SJCRH30 (cell line): Measurements from ENCODE around the gene TET1. TPM values are rescaled to one million over a fixed set of nuclear protein-coding genes. Genes with fewer than 3 reads are reported as not detected.
A peak's percentile ranks its signal among the peaks of the same experiment; 100 is the strongest.
"Not testable (repeated sequence)": the region's sequence is repeated elsewhere in the genome, so short reads cannot be mapped to it uniquely, and the experiment has no call there.

ENCODE experiments used
- DNase-seq, 2 experiments: peaks; one replicate each; pipeline ENCODE4 v3.0.0-alpha.2; 2015 to 2020
- H3K27ac ChIP-seq: fragments of 250-450 bp; sonication (Bioruptor Pico); 2 replicates; pipeline ENCODE4 v1.5.1; 2020; ENCODE audit warnings: mild to moderate bottlenecking, moderate library complexity
- H3K27me3 ChIP-seq: fragments of 250-450 bp; sonication (Bioruptor Pico); 2 replicates; pipeline ENCODE4 v1.5.1; 2020; ENCODE audit warnings: mild to moderate bottlenecking, moderate library complexity
- H3K36me3 ChIP-seq: fragments of 250-450 bp; sonication (Bioruptor Pico); 2 replicates; pipeline ENCODE4 v1.5.1; 2020; ENCODE audit warnings: mild to moderate bottlenecking, moderate library complexity
- H3K4me1 ChIP-seq: fragments of 250-450 bp; sonication (Bioruptor Pico); 2 replicates; pipeline ENCODE4 v1.5.1; 2020; ENCODE audit warnings: mild to moderate bottlenecking, moderate library complexity
- H3K4me3 ChIP-seq: fragments of 250-450 bp; sonication (Bioruptor Pico); 2 replicates; pipeline ENCODE4 v1.5.1; 2020; ENCODE audit warnings: mild to moderate bottlenecking, moderate library complexity
- H3K9me3 ChIP-seq: fragments of 250-450 bp; sonication (Bioruptor Pico); replicated peaks from 2 replicates; pipeline ENCODE4 v1.5.1; 2020; ENCODE audit warnings: mild to moderate bottlenecking, moderate library complexity
- total RNA-seq: library from RNA; depleted of rRNA; stranded (reverse); fragments of >200 nt; shearing (Covaris generic); gene quantifications from 2 replicates; pipeline ENCODE4 v1.2.3, GENCODE V29; 2014; rRNA removed

The TET1 gene
- 12.8 and 13.0 TPM in 2 replicates for total RNA-seq

DNA sequence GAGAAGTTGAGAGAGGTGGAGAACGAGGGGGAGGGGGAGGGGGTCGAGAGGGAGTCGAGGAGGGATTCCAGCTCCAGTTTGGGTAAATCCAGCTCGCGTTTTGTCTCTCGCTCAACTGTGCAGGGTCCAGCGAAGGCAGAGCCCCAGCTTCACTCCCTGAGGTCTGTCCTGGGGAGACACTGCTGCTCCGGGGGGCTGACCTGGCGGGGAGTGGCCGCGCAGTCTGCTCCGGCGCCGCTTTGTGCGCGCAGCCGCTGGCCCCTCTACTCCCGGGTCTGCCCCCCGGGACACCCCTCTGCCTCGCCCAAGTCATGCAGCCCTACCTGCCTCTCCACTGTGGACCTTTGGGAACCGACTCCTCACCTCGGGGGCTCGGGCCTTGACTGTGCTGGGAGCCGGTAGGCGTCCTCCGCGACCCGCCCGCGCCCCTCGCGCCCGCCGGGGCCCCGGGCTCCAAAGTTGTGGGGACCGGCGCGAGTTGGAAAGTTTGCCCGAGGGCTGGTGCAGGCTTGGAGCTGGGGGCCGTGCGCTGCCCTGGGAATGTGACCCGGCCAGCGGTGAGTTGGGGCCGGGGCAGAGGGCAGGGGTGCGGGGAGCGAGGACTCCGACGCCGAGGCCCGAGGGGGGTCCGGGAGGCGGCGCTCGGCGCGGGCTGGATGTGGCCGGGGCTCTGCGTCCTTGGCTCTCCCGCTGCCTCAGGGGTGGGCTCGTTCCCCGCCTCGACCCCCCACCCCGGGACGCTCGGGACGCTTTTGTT is at the start of gene TET1:
TSS of gene TET1 (plus strand) at position 152 of the 757 bp plus-strand sequence. CDS start 12,002 bp downstream, outside the sequence.
- Histone ChIP-seq H3K9me3 (no peaks in the 10 kb centered on the region), H3K27ac (peak within 1 kb of the TSS; percentile 34), H3K36me3 (no peaks in the 10 kb centered on the region), H3K27me3 (no peaks in the 10 kb centered on the region), H3K4me1 (no peaks in the 10 kb centered on the region), H3K4me3 (peak within 1 kb of the TSS; percentile 93)
- DNase-seq, result peak; percentile 73 to 83

DNA sequence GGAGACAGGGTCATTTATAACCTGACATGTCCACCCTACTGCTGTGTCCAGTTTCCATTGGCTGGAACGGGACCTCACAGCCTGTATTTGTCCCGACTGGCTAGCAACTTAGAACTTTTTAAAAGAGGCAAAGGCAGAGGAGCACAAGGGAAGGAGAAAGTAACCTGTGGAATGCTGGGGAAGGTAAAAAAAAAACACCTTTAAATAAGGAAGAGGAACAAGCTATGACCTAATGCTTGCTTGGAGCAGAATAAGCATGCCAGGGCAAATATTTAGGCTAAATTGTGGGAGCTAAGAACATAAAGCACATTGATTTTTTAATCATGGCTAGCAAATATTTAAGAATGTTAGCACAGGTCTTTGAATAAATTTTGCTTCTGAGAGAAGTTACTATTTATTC is 43.9 kb upstream of the TET1 start:
- not testable (repeated sequence) for H3K4me1 ChIP-seq, H3K27me3 ChIP-seq, DNase-seq, H3K4me3 ChIP-seq, H3K9me3 ChIP-seq, H3K27ac ChIP-seq, H3K36me3 ChIP-seq

DNA sequence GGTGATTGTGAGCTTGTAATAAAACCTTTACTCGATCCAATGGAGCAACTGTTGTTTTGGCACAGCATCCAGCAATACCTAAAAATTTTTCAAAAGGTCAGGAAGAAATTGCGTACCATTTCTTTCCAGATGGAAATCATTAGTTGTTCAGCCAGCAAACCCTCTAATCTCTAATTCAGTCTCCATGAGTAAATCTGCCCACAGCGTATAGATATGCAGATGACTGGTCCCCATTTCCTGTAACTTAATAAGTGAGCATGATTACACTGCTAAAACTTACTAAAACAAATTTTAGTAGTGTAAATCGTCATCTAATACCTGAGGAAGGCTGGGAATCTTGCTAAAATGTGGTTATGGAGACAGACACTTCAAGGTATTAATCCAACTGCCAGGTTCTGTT is 43.4 kb upstream of the TET1 start:
- no peak overlapping the region for H3K4me3 ChIP-seq
- no peak for DNase-seq
- no peaks in the 10 kb centered on the region for H3K9me3 ChIP-seq
- H3K36me3 ChIP-seq, result no peaks in the 10 kb centered on the region; the same call in 1 of the 2 replicates
- no peaks in the 10 kb centered on the region for H3K4me1 ChIP-seq
- no peak overlapping the region for H3K27ac ChIP-seq
- no peaks in the 10 kb centered on the region for H3K27me3 ChIP-seq

DNA sequence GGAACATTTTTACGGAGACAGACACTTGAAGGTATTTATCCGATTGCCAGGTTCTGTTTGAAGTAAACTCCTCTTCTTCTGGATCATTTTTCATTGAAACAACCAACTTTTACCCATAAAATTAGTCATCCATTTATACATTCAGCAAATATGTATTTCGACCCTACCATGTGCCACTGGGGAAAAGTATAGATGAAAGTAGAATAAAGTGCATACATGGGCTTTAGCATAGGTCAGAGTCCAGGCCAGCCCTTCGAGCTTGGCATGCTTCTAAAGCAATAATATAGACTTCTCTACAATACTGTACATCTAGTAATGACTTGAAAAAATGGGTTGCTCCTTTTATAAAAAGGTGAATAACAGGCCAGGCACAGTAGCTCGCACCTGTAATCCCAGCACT is 42.9 kb upstream of the TET1 start:
- no peak for DNase-seq
- H3K36me3 ChIP-seq, result no peaks in the 10 kb centered on the region; the same call in 1 of the 2 replicates
- H3K4me3 ChIP-seq, result no peak overlapping the region
- no peaks in the 10 kb centered on the region for H3K4me1 ChIP-seq
- H3K27ac ChIP-seq, result no peak overlapping the region
- H3K9me3 ChIP-seq, result no peaks in the 10 kb centered on the region
- no peaks in the 10 kb centered on the region for H3K27me3 ChIP-seq

DNA sequence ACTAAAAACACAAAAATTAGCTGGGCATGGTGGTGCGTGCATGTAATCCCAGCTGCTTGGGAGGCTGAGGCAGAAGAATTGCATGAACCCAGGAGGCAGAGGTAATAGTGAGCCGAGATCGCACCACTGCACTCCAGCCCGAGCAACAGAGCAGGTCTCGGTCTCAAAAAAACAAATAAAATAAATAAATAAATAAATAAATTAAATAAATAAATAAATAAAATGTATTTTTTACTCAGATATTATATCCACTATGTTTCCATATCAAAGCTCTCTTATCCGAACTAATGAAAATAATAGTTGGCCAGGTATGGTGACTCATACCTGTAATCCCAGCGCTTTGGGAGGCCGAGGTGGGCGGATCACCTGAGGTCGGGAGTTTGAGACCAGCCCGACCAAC is 41.5 kb upstream of the TET1 start:
- not testable (repeated sequence) for DNase-seq, H3K4me3 ChIP-seq, H3K27ac ChIP-seq, H3K4me1 ChIP-seq, H3K36me3 ChIP-seq, H3K27me3 ChIP-seq, H3K9me3 ChIP-seq

DNA sequence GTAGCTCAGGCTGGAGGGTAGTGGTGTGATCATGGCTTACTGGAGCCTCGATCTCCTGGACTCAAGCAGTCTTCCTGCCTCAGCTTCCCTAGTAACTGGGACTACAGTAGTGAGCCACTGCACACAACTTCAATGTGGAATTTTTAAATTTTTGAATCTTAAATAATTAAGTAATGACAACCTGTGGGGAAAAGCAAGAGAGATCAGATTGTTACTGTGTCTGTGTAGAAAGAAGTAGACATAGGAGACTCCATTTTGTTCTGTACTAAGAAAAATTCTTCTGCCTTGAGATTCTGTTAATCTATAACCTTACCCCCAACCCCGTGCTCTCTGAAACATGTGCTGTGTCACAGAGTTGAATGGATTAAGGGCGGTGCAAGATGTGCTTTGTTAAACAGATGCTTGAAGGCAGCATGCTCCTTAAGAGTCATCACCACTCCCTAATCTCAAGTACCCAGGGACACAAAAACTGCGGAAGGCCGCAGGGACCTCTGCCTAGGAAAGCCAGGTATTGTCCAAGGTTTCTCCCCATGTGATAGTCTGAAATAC is 34.6 kb upstream of the TET1 start:
- H3K4me1 ChIP-seq, H3K9me3 ChIP-seq, DNase-seq, H3K27me3 ChIP-seq, H3K4me3 ChIP-seq, H3K27ac ChIP-seq, H3K36me3 ChIP-seq: not testable (repeated sequence)

DNA sequence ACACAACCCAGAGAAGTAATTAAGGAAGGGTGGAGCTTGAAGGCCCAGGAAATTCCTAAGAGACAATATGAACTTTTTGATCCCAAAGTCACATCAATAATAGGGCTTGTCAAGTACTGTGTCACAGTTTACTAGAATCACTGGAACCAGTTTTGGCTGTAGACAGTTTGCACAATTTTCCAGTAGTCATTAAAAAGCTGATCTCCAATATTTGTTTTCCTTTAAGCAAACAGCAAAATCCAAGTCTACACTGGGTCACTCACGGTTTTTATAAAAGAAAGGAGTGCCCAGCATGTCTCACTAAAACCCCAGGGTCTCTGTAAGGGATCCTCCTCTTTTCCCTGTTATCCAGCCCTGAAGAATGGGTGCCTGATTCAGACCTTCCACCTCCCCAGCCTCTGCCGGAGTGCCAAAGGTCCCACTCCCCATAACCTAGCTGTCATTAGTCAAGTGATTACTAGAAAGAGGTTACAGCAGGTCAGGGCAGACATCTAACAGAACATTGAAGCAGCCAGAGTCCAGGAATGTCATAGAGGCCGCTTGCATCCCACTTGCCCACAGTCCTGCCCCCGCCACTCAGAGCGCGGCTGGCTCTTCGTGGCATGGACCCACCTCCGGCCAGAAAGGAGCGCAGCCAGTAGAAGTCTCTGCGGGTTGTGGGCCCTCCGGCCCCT is 33.4 kb upstream of the TET1 start:
- Histone ChIP-seq H3K4me3 (peak overlapping the region; percentile 86), H3K27me3 (no peaks in the 10 kb centered on the region), H3K9me3 (no peaks in the 10 kb centered on the region), H3K4me1 (no peaks in the 10 kb centered on the region), H3K36me3 (no peaks in the 10 kb centered on the region), H3K27ac (peak overlapping the region; percentile 57)
- no peak for DNase-seq

DNA sequence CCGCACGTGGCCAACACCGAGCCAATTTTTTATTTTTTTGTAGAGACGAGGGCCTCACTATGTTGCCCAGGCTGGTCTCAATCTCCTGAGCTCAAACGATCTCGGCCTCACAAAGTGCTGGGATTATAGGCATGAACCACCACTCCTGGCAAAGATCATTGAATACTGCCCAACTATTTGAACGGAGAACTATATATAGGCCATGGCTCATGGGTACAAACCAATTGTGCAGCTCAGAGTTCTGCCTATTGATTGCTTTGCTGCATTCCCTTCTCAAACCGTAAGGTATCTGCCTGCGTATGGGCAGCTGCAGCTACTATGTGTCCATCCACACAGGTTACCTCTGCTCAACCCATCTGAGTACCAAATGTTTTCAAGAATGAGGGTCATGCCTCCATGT is 23.2 kb upstream of the TET1 start:
- Histone ChIP-seq H3K4me3 (no peak overlapping the region), H3K36me3 (no peaks in the 10 kb centered on the region), H3K27me3 (no peaks in the 10 kb centered on the region), H3K27ac (no peak overlapping the region), H3K9me3 (no peaks in the 10 kb centered on the region), H3K4me1 (peaks cover 3% of the 10 kb centered on the region; the same call in 1 of the 2 replicates)
- DNase-seq, result no peak

DNA sequence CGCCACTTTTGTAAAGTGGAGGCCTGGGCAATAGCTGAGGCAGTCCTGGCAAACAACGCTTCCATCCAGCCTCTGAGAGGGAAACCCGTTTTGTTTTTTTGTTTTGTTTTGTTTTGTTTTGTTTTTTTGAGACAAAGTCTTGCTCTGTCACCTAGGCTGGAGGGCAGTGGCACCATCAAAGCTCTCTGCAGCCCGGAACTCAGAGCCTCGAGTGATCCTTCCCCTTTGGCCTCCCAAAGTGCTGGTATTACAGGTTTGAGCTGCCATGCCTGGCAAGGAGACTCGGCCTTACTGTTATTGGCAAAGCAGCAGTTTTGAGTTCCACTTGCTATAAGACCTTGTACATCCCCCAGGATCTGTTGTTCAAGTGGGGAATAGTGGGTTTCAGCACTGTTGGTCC is 22.3 kb upstream of the TET1 start:
- no peak overlapping the region for H3K4me3 ChIP-seq
- H3K27ac ChIP-seq, result no peak overlapping the region
- H3K36me3 ChIP-seq, result no peaks in the 10 kb centered on the region
- peaks cover 8% of the 10 kb centered on the region; the same call in 1 of the 2 replicates for H3K4me1 ChIP-seq
- DNase-seq, result no peak
- H3K27me3 ChIP-seq, result no peaks in the 10 kb centered on the region
- H3K9me3 ChIP-seq, result no peaks in the 10 kb centered on the region

DNA sequence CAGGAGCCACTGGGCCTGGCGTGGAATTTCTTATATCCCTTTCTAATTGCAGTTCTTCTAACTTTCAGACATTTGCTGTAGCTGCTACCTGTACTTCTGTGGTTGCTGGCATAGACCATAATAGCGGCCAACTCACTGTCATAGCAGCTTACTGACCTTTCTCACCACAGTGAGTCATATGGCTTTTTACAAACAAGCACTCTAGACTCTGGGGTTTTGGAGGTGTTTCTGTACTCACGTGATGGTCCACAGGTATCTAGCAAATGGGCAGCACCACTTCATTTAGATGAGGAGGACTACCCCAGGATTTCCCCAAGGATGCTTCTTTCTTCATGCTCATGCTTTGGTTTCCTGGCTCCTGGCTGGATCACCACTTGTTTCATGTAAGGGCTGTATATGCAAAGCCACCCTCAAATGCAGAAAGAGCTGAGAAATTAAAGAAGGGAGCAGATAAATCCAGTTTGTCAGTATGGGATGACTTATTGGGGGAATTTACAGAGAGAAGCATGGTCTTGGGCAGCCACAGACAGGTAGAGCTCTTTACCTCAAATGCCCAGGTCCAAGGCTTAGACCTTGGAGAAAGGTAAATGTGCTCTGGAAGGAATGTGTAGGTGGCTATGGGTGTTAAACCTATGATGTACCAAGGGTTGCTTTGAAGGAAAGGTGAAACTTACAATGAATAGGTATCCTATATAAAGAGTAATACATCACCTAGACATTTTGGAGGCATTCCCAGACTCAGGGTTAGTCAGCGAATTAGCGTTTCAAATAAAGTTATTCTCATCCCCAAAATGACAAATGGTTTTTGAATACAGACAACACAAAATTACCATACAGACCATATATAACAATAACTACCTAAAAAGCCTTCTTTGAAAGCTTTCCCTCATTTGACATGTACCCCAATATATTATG is 16.9 kb upstream of the TET1 start:
- Histone ChIP-seq H3K36me3 (no peaks in the 10 kb centered on the region), H3K9me3 (no peaks in the 10 kb centered on the region), H3K4me1 (peaks cover 8% of the 10 kb centered on the region; the same call in 1 of the 2 replicates), H3K27me3 (no peaks in the 10 kb centered on the region), H3K27ac (no peak overlapping the region), H3K4me3 (no peak overlapping the region)
- no peak for DNase-seq

DNA sequence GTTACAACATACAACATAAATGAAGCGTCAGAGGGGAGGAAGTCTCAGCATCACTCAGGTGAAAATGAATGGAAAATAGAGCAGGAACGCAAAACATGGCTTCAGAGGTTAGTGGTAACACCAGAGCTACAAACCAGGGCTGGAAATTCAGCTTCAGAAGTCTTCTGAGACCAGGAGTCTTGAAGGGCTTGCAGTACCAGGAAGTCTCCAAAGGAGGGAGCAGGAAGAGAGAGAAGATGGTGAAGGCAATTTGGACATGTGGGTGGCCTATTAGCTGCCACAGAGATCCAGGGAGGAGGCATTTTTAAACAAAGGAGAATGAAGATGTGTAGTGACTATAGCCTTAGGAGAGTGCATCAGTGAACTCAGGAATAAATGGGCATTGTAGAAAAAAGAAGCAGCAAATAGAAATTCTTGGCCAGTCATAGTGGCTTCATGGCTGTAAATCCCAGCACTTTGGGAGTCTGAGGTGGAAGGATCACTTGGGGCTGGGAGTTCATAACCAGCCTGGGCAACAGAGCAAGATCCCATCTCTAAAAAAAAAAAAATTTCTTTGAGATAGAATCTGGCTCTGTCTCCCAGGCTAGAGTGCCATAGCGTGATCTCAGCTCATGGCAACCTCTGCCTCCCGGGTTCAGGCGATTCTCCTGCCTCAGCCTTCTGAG is 9.3 kb upstream of the TET1 start:
- DNase-seq, result peak; percentile 53 to 80
- Histone ChIP-seq H3K27me3 (no peaks in the 10 kb centered on the region), H3K27ac (no peak overlapping the region), H3K9me3 (no peaks in the 10 kb centered on the region), H3K36me3 (no peaks in the 10 kb centered on the region), H3K4me1 (no peaks in the 10 kb centered on the region), H3K4me3 (no peak overlapping the region)

DNA sequence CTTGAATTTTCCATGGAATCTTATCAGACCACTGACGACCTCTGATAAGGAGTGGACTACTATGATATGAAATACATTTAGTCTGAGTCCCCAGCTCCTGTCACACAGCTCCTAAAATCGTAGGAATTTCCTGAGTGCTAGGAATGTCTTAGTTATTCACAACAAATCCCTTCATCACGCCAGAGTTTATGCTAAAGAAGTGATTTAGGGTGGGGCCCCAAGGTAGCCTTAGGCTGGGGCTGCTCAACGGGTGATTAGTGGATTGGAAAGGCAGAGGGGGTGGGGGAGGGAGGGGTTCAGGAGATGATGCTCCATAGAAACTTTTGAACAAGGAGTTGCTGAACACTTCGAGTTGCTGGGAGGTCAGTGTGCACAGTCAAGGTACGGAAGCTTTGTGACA is 7.0 kb upstream of the TET1 start:
- H3K9me3 ChIP-seq, result no peaks in the 10 kb centered on the region
- no peak overlapping the region for H3K27ac ChIP-seq
- DNase-seq, result no peak
- no peaks in the 10 kb centered on the region for H3K4me1 ChIP-seq
- no peaks in the 10 kb centered on the region for H3K27me3 ChIP-seq
- H3K36me3 ChIP-seq, result no peaks in the 10 kb centered on the region
- H3K4me3 ChIP-seq, result no peak overlapping the region

DNA sequence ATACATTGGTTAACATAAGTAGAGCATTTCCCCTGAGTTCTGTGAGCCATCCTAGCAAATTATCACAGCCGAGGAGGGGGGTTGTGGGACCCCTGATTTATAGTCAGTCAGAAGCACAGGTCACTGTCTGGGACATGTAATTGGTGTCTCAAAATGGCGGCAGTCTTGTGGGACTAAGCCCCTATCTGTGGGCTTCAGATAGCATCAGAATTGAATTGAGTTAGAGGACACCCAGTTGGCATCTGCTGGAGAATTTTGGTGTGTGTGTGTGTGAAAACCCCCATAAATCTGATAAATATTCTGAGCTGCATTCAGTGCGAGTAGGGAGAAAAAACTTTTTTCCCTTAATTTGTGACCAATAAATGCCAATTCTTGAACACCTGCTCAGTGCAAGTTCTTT is 6.5 kb upstream of the TET1 start:
- Histone ChIP-seq H3K9me3 (no peaks in the 10 kb centered on the region), H3K27ac (no peak overlapping the region), H3K27me3 (no peaks in the 10 kb centered on the region), H3K4me3 (no peak overlapping the region), H3K4me1 (no peaks in the 10 kb centered on the region), H3K36me3 (no peaks in the 10 kb centered on the region)
- no peak for DNase-seq

DNA sequence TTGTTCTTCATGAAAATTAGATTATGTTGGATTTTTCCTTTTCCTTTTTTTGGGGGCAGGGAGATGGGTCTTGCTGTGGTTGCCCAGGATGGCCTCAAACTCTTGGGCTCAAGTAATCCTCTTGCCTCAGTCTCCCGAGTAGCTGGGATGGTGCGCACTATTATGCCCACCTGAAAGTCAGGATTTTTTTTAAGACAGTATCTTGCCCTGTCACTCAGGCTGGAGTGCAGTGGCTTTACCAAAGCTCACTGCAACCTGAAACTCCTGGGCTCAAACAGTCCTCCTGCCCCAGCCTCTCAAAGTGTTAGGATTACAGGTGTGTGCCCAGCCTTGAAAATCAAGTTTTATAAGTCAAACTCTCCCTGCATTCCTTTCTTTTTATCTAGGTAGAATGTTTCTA is 1.7 kb upstream of the TET1 start:
- H3K27ac ChIP-seq, result no peak overlapping the region
- no peaks in the 10 kb centered on the region for H3K36me3 ChIP-seq
- no peaks in the 10 kb centered on the region for H3K4me1 ChIP-seq
- H3K4me3 ChIP-seq, result no peak overlapping the region
- H3K27me3 ChIP-seq, result no peaks in the 10 kb centered on the region
- DNase-seq, result no peak
- no peaks in the 10 kb centered on the region for H3K9me3 ChIP-seq
